PC-3 (cell line): ENCODE measurements around the gene CHRNG. TPM values are rescaled to one million over a fixed set of nuclear protein-coding genes. Genes with fewer than 3 reads are reported as not detected.

Source experiments
- ATAC-seq: fragments of 200-7000 bp; cut with Tn5 transposase; 2 replicates; pipeline ENCODE4 v1.9.1; 2020; ENCODE audit warnings: mild to moderate bottlenecking, moderate library complexity
- BruUV-seq: library from RNA; stranded (reverse); fragments of 400-500 nt; replicated peaks from 2 replicates; lab custom pipeline; 2021; lab: Mats Ljungman, UMichigan
- CTCF ChIA-PET: fragments of 300-600 bp; sonication (Branson Sonifier 250); formaldehyde crosslinking; loops from one replicate; lab custom pipeline; 2022; ENCODE audit warnings: antibody characterized with exemption; lab: Charles Lee
- POLR2A ChIA-PET: fragments of 300-600 bp; sonication (Branson Sonifier 250); formaldehyde crosslinking; loops from one replicate; lab custom pipeline; 2022; ENCODE audit warnings: antibody characterized with exemption; ENCODE audit not compliant: unreplicated experiment; lab: Charles Lee
- DNase-seq: peaks from one replicate; pipeline ENCODE4 v3.0.0-alpha.2; 2015
- H2AFZ ChIP-seq: fragments of 300-600 bp; sonication (generic); 2 replicates; pipeline ENCODE4 v1.6.0; 2016; ENCODE audit warnings: antibody characterized with exemption, low read length
- H3F3A ChIP-seq: fragments of 300-600 bp; sonication (generic); one replicate; pipeline ENCODE4 v1.6.0; 2017; ENCODE audit warnings: antibody characterized with exemption, low read length, control low read depth, mild to moderate bottlenecking; ENCODE audit not compliant: unreplicated experiment
- H3K27ac ChIP-seq: fragments of 300-600 bp; sonication (generic); 2 replicates; pipeline ENCODE4 v1.5.1; 2016; ENCODE audit warnings: mild to moderate bottlenecking, low read length
- H3K27me3 ChIP-seq: fragments of 300-600 bp; sonication (generic); 2 replicates; pipeline ENCODE4 v1.6.1; 2016; ENCODE audit warnings: low read length, mixed read lengths
- H3K36me3 ChIP-seq: fragments of 300-600 bp; sonication (generic); 2 replicates; pipeline ENCODE4 v1.6.1; 2016; ENCODE audit warnings: low read depth, mixed run types, low read length, mixed read lengths
- H3K4me1 ChIP-seq: fragments of 300-600 bp; sonication (generic); 2 replicates; pipeline ENCODE4 v1.5.1; 2016; ENCODE audit warnings: low read length; ENCODE audit not compliant: insufficient read depth
- H3K4me2 ChIP-seq: fragments of 300-600 bp; sonication (generic); 2 replicates; pipeline ENCODE4 v1.6.0; 2016; ENCODE audit warnings: low read length
- H3K4me3 ChIP-seq: fragments of 300-600 bp; sonication (generic); 2 replicates; pipeline ENCODE4 v1.5.1; 2016; ENCODE audit warnings: mild to moderate bottlenecking, low read length, mixed read lengths
- H3K79me2 ChIP-seq: fragments of 300-600 bp; sonication (generic); 2 replicates; pipeline ENCODE4 v1.6.1; 2017; ENCODE audit warnings: low read length, mixed read lengths
- H3K9ac ChIP-seq: fragments of 300-600 bp; sonication (generic); 2 replicates; pipeline ENCODE4 v1.6.0; 2016; ENCODE audit warnings: mild to moderate bottlenecking, low read length
- H3K9me2 ChIP-seq: fragments of 300-600 bp; sonication (generic); replicated peaks from 2 replicates; pipeline ENCODE4 v1.6.1; 2016; ENCODE audit warnings: mixed run types, low read length, mixed read lengths
- H3K9me3 ChIP-seq: fragments of 300-600 bp; sonication (generic); 2 replicates; pipeline ENCODE4 v1.6.1; 2016; ENCODE audit warnings: low read length, mixed read lengths
- H4K20me1 ChIP-seq: fragments of 300-600 bp; sonication (generic); 2 replicates; pipeline ENCODE4 v1.6.1; 2016; ENCODE audit warnings: low read length, mixed read lengths
- EZH2 ChIP-seq: fragments of 300-600 bp; sonication (generic); IDR thresholded peaks from one replicate; pipeline ENCODE4 v1.6.1; 2017; ENCODE audit warnings: antibody characterized with exemption, mild to moderate bottlenecking, low read length; ENCODE audit not compliant: unreplicated experiment
- EZH2phosphoT487 ChIP-seq: fragments of 300-600 bp; sonication (generic); IDR thresholded peaks from 2 replicates; pipeline ENCODE4 v1.6.1; 2018; ENCODE audit warnings: mild to moderate bottlenecking, antibody characterized with exemption, low read length, borderline replicate concordance
- intact Hi-C: fragments of 100-400 bp; cut with micrococcal nuclease; formaldehyde crosslinking; loops from 2 replicates; pipeline ENCODE4 v1.9.0; 2023
- total RNA-seq: library from RNA; depleted of rRNA; stranded (reverse); fragments of >200 nt; gene quantifications from 2 replicates; pipeline ENCODE4 v1.2.3, GENCODE V29; 2014
- TF ChIP-seq, protein P1 (sequence below): fragments of 300-600 bp; sonication (generic); conservative IDR thresholded peaks from 2 replicates; pipeline ENCODE4 v1.5.1; 2017; ENCODE audit warnings: antibody characterized with exemption, low read depth, mild to moderate bottlenecking, low read length

Gene CHRNG
- total RNA-seq, 1 experiment from 2014 or later = not detected

DNA sequence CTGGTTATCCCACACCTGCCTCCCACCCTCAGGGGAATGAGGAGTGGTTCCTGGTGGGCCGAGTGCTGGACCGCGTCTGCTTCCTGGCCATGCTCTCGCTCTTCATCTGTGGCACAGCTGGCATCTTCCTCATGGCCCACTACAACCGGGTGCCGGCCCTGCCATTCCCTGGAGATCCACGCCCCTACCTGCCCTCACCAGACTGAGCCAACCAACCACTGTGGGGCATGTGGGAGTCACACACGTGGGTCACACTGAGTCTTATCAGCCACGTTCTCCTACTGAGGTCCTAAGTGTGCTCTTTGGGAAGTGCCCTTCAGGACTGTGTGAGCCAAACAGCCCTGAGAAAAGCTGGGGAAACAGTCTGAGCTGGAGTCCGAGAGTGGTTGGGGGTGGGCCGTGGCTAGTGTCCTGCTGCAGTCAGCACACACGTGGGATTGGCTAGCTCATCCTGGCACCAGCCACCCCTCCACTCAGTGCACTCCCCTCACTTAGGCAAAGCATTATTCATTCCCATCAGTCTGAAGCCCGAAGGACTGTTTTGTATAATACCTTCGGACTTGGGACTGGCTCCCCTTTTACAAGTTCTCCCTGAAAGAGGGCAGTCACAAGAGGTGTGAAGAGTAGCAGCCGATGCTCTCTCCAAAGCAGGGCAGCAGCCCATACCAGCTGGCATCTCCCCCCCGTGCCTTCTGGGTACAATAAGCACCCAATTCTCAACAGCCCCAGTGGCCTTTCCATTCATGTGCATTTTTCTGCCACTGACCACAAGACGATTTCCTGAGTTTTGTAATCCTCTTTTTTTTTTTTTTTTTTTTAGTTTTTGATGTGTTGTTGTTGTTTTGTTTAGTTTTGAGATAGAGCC, 6.3 kb downstream of the CHRNG start:
- no peaks in the 10 kb centered on the region for H3K27me3 ChIP-seq
- no peak overlapping the region for H3K9ac ChIP-seq
- BruUV-seq = no TSS peak
- H3K9me3 ChIP-seq = no peaks in the 10 kb centered on the region
- no peak overlapping the region for H2AFZ ChIP-seq
- ATAC-seq = no peak
- H3K4me1 ChIP-seq = no peaks in the 10 kb centered on the region
- H3K79me2 ChIP-seq = peaks cover 35% of the 10 kb centered on the region
- DNase-seq = no peak
- TF ChIP-seq EZH2phosphoT487 (no peak), EZH2 (no peak)
- TF ChIP-seq, protein P1, sequence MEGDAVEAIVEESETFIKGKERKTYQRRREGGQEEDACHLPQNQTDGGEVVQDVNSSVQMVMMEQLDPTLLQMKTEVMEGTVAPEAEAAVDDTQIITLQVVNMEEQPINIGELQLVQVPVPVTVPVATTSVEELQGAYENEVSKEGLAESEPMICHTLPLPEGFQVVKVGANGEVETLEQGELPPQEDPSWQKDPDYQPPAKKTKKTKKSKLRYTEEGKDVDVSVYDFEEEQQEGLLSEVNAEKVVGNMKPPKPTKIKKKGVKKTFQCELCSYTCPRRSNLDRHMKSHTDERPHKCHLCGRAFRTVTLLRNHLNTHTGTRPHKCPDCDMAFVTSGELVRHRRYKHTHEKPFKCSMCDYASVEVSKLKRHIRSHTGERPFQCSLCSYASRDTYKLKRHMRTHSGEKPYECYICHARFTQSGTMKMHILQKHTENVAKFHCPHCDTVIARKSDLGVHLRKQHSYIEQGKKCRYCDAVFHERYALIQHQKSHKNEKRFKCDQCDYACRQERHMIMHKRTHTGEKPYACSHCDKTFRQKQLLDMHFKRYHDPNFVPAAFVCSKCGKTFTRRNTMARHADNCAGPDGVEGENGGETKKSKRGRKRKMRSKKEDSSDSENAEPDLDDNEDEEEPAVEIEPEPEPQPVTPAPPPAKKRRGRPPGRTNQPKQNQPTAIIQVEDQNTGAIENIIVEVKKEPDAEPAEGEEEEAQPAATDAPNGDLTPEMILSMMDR = no peak
- ChIA-PET CTCF (no interaction called here), POLR2A (no interaction called here)
- H3K4me3 ChIP-seq = no peak overlapping the region
- H3K27ac ChIP-seq = no peak overlapping the region
- intact Hi-C loops = no loop called here
- no peak overlapping the region for H3K4me2 ChIP-seq
- H3K36me3 ChIP-seq = peaks cover 6% of the 10 kb centered on the region
- H3K9me2 ChIP-seq = no peaks in the 10 kb centered on the region
- H3F3A ChIP-seq = no peaks in the 10 kb centered on the region
- H4K20me1 ChIP-seq = no peaks in the 10 kb centered on the region

DNA sequence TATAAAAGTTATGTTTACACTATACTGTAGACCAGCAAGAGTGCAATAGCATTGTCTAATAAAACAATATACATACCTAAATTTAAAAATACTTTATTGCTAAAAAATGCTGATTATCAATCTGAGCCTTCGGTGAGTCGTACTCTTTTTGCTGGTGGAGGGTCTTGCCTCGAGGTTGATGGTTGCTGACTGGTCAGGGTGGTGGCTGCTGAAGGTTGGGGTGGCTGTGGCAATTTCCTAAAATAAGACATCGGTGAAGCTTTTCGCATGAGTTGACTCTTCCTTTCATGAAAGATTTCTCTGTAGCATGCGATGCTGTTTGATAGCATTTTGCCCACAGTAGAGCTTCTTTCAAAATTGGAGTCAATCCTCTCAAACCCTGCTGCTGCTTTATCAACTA, 8.5 kb downstream of the CHRNG start:
- no peak overlapping the region for H2AFZ ChIP-seq
- peaks cover 9% of the 10 kb centered on the region for H3K36me3 ChIP-seq
- CTCF ChIA-PET = no interaction called here
- H3K9me2 ChIP-seq = no peaks in the 10 kb centered on the region
- no peak overlapping the region for H3K9ac ChIP-seq
- DNase-seq = no peak
- peaks cover 7% of the 10 kb centered on the region for H3K4me1 ChIP-seq
- H3K27ac ChIP-seq = no peak overlapping the region
- 0 out of 2 replicates have a peak, but pooled peaks cover 7% of the 10 kb centered on the region for H4K20me1 ChIP-seq
- no TSS peak for BruUV-seq
- peaks cover 57% of the 10 kb centered on the region for H3K79me2 ChIP-seq
- no peak for ATAC-seq
- no peak for TF ChIP-seq EZH2
- no peak for TF ChIP-seq EZH2phosphoT487
- TF ChIP-seq, protein P1 = no peak
- no peak overlapping the region for H3K4me2 ChIP-seq
- no peaks in the 10 kb centered on the region for H3F3A ChIP-seq
- no peaks in the 10 kb centered on the region for H3K9me3 ChIP-seq
- H3K4me3 ChIP-seq = no peak overlapping the region
- POLR2A ChIA-PET = interaction anchor here (0.6 kb wide), 1 partner anchor 881 kb away, joined by 6 read pairs; no protein-coding TSS in a partner anchor
- intact Hi-C loops = no loop called here
- no peaks in the 10 kb centered on the region for H3K27me3 ChIP-seq
